ENCODE measurements around the gene SSTR5.

DNA sequence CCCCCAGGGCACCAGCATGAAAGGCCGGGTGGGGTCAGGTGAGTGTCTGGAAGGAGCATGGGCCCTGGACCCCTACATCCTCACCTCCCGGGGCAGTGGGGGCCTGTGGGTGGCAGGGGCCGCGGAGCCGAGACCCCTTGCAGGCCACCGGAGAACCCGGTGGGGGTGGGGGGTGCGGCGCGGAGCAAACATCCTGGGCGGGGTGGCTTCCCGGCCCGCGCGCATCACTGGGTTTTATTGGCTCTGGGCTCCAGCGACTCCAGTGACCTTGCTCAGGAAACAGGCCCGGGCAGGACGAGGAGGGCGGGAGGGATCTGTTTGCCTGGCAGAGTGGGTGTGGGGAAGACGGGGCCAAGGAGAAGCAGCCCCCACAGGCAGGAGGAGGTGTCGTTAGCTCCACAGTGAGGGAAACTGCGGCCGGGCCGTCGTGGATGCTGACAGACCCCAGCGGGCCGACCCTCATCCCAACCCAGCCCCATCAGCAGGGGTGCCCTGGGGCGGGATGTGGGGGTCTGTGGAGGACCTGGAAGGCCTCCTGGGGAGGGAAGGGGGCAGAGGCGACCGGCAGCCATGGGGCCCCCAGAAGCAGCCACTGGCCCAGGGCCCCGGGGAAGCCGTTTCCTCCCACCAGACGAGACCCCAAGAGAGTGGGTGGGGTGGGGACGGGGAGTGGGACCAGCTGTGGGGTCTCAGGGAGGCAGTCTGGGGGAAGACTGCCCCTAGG, 10.6 kb downstream of the SSTR5 start:
- TF ChIP-seq, protein P1, sequence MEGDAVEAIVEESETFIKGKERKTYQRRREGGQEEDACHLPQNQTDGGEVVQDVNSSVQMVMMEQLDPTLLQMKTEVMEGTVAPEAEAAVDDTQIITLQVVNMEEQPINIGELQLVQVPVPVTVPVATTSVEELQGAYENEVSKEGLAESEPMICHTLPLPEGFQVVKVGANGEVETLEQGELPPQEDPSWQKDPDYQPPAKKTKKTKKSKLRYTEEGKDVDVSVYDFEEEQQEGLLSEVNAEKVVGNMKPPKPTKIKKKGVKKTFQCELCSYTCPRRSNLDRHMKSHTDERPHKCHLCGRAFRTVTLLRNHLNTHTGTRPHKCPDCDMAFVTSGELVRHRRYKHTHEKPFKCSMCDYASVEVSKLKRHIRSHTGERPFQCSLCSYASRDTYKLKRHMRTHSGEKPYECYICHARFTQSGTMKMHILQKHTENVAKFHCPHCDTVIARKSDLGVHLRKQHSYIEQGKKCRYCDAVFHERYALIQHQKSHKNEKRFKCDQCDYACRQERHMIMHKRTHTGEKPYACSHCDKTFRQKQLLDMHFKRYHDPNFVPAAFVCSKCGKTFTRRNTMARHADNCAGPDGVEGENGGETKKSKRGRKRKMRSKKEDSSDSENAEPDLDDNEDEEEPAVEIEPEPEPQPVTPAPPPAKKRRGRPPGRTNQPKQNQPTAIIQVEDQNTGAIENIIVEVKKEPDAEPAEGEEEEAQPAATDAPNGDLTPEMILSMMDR (IDR thresholded peaks at IDR 0.05) = no peak
- no peak for TF ChIP-seq POLR2A (IDR thresholded peaks at IDR 0.05)
